ENCODE data around the gene TRMT10A.

TRMT10A gene, protein sequence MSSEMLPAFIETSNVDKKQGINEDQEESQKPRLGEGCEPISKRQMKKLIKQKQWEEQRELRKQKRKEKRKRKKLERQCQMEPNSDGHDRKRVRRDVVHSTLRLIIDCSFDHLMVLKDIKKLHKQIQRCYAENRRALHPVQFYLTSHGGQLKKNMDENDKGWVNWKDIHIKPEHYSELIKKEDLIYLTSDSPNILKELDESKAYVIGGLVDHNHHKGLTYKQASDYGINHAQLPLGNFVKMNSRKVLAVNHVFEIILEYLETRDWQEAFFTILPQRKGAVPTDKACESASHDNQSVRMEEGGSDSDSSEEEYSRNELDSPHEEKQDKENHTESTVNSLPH

DNA sequence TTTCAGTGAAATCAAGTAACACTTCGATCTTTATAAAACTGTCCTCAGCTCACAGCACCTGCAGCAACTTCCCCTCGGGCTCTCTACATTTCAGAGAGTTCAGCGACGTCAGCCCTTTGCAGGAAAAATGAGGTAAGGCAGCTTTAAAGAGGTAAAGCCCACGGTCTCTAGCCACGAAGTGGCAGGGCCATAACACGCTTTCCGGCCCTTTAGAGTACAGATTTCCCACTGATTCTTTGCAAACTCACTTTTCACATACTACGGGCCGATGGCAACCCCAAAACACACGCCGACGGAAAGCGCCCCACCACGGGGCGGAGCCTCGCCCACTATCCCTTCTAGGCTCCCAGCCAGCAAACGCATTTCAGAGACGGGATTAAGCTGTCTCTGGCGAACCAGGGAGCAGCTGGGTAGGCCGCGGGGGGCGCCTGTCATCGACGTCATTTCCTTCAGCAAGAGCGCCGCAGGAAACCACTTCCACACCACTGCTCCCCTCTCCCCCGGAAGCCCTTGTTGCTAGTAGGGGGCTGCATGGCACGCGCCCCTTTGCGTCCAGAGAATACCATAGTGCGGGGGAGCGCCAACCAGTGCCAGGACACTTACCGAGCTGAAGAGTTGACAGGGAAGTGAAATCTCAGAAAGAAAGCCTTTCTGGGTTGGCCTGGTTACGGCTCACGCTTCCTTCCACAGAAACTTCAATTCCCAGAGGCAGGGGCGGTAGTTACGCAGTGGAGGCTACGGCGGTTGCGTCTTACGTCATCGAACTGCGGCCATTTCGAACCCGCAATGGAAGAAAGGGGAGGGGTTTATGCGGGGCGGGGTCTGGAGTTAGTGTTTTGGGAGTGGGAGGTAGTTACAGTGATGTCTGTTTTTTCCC, at the start of gene TRMT10A:
Gene TRMT10A, minus strand, starts transcription at position 730 of the 877 bp plus-strand sequence. CDS start 4,701 bp downstream, outside the sequence.
- no peaks in the 10 kb centered on the region for H4K20me1 ChIP-seq
- peak within 1 kb of the TSS; percentile 80 to 96 (median 88) for H3K4me2 ChIP-seq
- H3K27me3 ChIP-seq, result no peaks in the 10 kb centered on the region
- no peaks in the 10 kb centered on the region for H3K36me3 ChIP-seq
- peak within 1 kb of the TSS; percentile 62 to 78 (median 68) for H3K4me3 ChIP-seq
- no peak for TF ChIP-seq Cebpa-rat (IDR thresholded peaks at IDR 0.05)
- H3K27ac ChIP-seq, result peak within 1 kb of the TSS; percentile 84 to 98 (median 94)
- no peaks in the 10 kb centered on the region for H3K9me3 ChIP-seq (replicated peaks in 1 of 11)
- peaks cover 7 to 16% (median 8%) of the 10 kb centered on the region in 10 experiments for H3K4me1 ChIP-seq
- H3K9ac ChIP-seq, result peak within 1 kb of the TSS; percentile 82 to 94 (median 90)

DNA sequence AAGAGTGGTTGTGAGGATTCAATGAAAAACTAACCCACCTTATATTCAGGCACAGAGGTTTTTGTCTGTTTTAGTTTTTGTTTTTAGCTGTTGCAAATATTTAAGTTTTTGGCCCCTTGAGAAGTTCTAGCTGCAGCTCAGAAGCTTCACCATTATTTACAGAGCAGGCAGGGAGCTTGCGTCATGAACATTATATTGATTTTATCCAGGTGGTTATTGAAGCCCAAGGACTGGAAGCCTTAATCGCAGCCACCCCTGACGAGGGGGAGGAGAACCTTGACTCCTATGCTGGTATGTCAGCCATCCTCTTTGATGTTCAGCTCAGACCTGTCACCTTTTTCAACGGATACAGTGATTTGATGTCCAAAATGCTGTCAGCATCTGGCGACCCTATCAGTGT, 48.9 kb upstream of the TRMT10A start:
- H3K4me3 ChIP-seq, result no peak overlapping the region
- no peaks in the 10 kb centered on the region for H4K20me1 ChIP-seq
- TF ChIP-seq Cebpa-rat (IDR thresholded peaks at IDR 0.05), result no peak
- H3K36me3 ChIP-seq, result no peaks in the 10 kb centered on the region
- no peak overlapping the region for H3K27ac ChIP-seq
- H3K4me1 ChIP-seq, result no peaks in the 10 kb centered on the region
- no peaks in the 10 kb centered on the region for H3K27me3 ChIP-seq
- no peak overlapping the region for H3K4me2 ChIP-seq
- H3K9ac ChIP-seq, result no peak overlapping the region
- H3K9me3 ChIP-seq (replicated peaks in 1 of 11), result no peaks in the 10 kb centered on the region

DNA sequence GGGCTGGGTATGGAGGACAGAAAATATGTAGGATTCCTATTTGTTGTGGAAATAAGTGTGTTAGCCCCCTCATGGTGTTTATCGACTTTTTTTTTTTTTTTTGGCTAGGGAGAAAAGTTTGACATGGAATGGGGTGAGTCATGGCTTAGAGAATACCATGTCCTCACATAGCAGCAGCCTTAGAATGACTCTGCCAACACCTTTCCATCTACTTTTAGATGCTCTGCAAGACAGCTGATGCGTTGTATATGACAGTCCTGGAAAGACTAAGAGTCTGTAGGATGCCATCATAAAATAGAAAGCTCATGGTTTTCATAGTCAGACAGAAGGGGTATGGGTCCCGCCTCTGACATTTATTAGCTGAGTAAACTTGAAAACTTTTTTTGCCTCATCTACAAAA, 48.4 kb upstream of the TRMT10A start:
- Histone ChIP-seq H3K9ac (no peak overlapping the region), H3K27me3 (no peaks in the 10 kb centered on the region), H3K4me3 (no peak overlapping the region), H4K20me1 (no peaks in the 10 kb centered on the region), H3K27ac (no peak overlapping the region), H3K36me3 (no peaks in the 10 kb centered on the region), H3K4me1 (no peaks in the 10 kb centered on the region), H3K4me2 (no peak overlapping the region), H3K9me3 (replicated peaks in 1 of 11) (no peaks in the 10 kb centered on the region)
- TF ChIP-seq Cebpa-rat (IDR thresholded peaks at IDR 0.05), result no peak

DNA sequence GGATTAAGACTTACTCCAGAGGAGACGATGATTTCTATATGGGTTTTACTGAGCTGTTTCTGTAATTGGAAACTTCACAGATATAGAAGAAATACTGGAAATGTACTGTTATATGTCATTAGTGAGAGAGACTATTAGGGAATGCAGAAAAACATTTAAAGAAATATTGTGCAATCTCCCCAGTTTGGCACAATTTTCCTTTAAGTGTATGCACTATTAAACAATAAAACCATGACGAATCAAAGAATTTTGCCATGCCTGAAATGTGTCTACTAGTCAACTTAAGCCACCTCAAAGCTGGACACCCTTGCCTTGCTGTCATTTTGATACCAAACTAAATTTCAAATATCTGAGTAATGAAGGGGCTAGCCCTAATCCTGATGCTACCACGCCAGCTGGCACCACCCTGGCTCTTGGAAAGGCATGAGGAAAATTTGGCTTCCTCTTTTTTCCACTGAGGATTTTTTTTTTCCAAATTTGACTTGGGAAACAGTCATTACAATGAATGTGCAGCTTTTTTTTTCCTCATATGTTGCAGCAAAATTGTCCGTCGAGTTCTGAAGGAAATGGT, 46.9 kb upstream of the TRMT10A start:
- Histone ChIP-seq H3K27me3 (no peaks in the 10 kb centered on the region), H4K20me1 (no peaks in the 10 kb centered on the region), H3K9ac (no peak overlapping the region), H3K4me2 (no peak overlapping the region), H3K4me3 (no peak overlapping the region), H3K4me1 (no peaks in the 10 kb centered on the region), H3K9me3 (replicated peaks in 1 of 11) (no peaks in the 10 kb centered on the region), H3K27ac (no peak overlapping the region), H3K36me3 (no peaks in the 10 kb centered on the region)
- peak in 2 of 11 experiments; percentile 42 to 54; a peak in 1 of 22 replicates for TF ChIP-seq Cebpa-rat (IDR thresholded peaks at IDR 0.05)

DNA sequence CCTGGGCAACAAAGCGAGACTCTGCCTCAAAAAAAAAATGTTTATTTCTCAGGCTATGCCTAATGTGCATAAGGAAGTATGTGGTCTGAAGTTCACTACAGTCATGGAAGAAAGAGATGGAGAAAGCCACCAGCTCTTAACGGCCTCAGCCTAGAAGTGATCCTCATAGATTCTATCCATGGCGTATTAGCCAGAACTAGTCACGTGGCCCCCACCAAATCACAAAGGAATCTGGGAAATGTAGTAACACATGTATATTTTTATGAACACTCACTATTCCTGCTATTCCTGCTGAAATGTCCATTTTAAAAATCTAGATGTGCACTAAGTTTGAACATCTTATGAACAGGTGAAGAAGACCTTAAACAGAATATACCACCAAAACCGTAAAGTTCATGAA, 44.6 kb upstream of the TRMT10A start:
- no peak for TF ChIP-seq Cebpa-rat (IDR thresholded peaks at IDR 0.05)
- Histone ChIP-seq H3K36me3 (no peaks in the 10 kb centered on the region), H4K20me1 (no peaks in the 10 kb centered on the region), H3K4me1 (no peaks in the 10 kb centered on the region), H3K9me3 (replicated peaks in 1 of 11) (no peaks in the 10 kb centered on the region), H3K27me3 (no peaks in the 10 kb centered on the region), H3K4me3 (no peak overlapping the region), H3K9ac (no peak overlapping the region), H3K4me2 (no peak overlapping the region), H3K27ac (no peak overlapping the region)

DNA sequence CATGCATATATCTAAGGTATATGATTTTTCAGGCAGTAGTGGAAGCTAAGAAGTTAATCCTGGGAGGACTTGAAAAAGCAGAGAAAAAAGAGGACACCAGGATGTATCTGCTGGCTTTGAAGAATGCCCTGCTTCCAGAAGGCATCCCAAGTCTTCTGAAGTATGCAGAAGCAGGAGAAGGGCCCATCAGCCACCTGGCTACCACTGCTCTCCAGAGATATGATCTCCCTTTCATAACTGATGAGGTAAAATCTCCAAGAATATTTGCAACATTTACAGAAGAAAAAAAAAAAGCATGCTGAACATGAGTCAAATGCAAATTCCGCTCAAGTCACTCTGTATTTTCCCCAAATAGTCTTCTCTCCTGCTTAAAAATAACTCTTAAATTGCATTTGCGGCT, 42.9 kb upstream of the TRMT10A start:
- no peaks in the 10 kb centered on the region for H3K27me3 ChIP-seq
- TF ChIP-seq Cebpa-rat (IDR thresholded peaks at IDR 0.05), result no peak
- H3K9ac ChIP-seq, result no peak overlapping the region
- no peak overlapping the region for H3K4me2 ChIP-seq
- H3K27ac ChIP-seq, result no peak overlapping the region
- no peaks in the 10 kb centered on the region for H3K4me1 ChIP-seq
- H3K4me3 ChIP-seq, result no peak overlapping the region
- no peaks in the 10 kb centered on the region for H3K9me3 ChIP-seq (replicated peaks in 1 of 11)
- H4K20me1 ChIP-seq, result no peaks in the 10 kb centered on the region
- H3K36me3 ChIP-seq, result no peaks in the 10 kb centered on the region

DNA sequence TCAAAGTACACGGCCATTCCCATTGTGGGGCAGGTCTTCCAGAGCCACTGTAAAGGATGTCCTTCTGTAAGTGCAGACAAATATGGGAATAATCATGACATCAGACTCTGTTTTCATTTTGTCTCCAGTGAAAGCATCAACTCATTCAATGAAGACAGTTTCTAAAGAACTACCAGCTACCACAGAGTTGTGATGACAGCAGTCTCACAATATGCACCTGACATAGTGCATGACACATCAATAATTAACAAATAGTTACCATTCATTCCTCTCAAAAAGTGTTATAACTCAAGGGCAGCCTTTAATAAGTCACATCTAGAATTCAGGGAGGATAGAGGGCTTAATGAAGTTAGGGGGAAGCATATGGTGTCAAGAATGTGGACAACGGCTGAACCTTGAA, 31.0 kb upstream of the TRMT10A start:
- no peaks in the 10 kb centered on the region for H4K20me1 ChIP-seq
- no peaks in the 10 kb centered on the region for H3K36me3 ChIP-seq
- no peak overlapping the region for H3K4me2 ChIP-seq

DNA sequence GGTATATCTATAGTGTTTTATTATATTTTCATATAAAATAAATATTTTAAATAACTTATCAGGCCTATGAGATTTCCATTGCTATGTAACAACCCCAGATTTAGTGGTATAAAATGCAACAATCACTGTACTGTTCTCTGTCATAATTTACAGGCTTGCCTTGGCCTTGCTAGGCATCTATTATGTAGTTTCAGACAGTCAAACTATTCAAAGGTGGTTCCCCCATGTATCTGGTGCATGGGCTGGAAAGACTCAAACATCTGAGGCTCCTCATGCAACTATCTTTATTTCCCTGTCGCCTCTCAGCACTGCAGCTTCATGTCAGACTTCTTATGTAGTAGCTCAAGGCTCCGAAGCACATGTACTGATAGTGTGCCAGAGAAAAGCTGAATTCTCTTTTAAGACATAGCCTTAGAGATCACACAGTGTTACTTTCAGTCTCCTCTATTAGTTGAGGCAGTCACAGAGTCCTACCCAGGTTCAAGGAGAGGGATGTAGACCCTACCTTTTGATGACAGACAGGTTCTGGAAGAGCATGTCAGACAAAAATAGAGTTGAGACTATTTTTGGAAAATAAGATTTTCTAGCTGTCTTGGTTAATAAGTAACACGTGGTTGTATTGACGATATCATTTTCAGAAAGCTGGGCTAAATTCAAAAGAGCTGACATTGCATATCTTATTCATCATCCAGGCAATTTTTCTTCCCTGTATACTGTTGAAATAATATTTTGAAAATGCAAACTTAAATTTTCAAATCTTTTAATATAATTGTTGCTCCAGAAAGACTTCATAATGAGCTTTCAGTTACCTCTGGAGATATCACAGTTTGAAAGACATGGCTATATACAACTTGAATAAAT, 30.2 kb upstream of the TRMT10A start:
- no peak overlapping the region for H3K4me2 ChIP-seq
- H3K27me3 ChIP-seq, result no peaks in the 10 kb centered on the region
- H3K4me3 ChIP-seq, result no peak overlapping the region
- H3K36me3 ChIP-seq, result no peaks in the 10 kb centered on the region
- TF ChIP-seq Cebpa-rat (IDR thresholded peaks at IDR 0.05), result no peak
- H3K9ac ChIP-seq, result no peak overlapping the region
- H4K20me1 ChIP-seq, result no peaks in the 10 kb centered on the region
- no peaks in the 10 kb centered on the region for H3K4me1 ChIP-seq
- no peaks in the 10 kb centered on the region for H3K9me3 ChIP-seq (replicated peaks in 1 of 11)
- no peak overlapping the region for H3K27ac ChIP-seq

More for the DNA sequence above, 31.0 kb upstream of the TRMT10A start:
- Histone ChIP-seq H3K27ac (no peak overlapping the region), H3K27me3 (no peaks in the 10 kb centered on the region), H3K4me1 (no peaks in the 10 kb centered on the region), H3K9ac (no peak overlapping the region), H3K9me3 (replicated peaks in 1 of 11) (no peaks in the 10 kb centered on the region), H3K4me3 (no peak overlapping the region)
- TF ChIP-seq Cebpa-rat (IDR thresholded peaks at IDR 0.05), result no peak

DNA sequence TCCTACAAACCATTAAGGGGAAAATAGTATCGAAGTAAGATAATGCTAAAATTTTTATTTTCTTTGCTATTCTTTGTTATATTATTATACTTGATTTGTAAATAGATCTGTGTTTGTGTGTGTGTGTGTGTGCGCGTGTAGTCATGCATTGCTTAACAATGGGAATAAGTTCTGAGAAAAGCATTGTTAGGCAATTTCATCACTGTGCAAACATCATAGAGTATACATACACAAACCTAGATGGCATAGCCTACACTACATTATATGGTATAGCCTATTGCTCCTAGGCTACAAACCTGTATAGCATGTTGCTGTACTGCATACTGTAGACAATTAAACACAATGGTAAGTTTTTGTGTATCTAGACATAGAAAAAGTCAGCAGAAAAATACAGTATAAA, 27.9 kb upstream of the TRMT10A start:
- H3K4me1 ChIP-seq, result no peaks in the 10 kb centered on the region
- no peaks in the 10 kb centered on the region for H4K20me1 ChIP-seq
- H3K9me3 ChIP-seq (replicated peaks in 1 of 11), result no peaks in the 10 kb centered on the region
- H3K27me3 ChIP-seq, result no peaks in the 10 kb centered on the region
- no peak for TF ChIP-seq Cebpa-rat (IDR thresholded peaks at IDR 0.05)
- no peak overlapping the region for H3K27ac ChIP-seq
- H3K4me3 ChIP-seq, result no peak overlapping the region
- no peak overlapping the region for H3K9ac ChIP-seq
- no peaks in the 10 kb centered on the region for H3K36me3 ChIP-seq
- no peak overlapping the region for H3K4me2 ChIP-seq

Measured in BLaER1 treated with 17β-estradiol and CSF1 and Interleukin-3, amounts not matched to agents 10 nM and 100 nM (cell line).